ENCODE data around the gene PLRG1.

Gene PLRG1

DNA sequence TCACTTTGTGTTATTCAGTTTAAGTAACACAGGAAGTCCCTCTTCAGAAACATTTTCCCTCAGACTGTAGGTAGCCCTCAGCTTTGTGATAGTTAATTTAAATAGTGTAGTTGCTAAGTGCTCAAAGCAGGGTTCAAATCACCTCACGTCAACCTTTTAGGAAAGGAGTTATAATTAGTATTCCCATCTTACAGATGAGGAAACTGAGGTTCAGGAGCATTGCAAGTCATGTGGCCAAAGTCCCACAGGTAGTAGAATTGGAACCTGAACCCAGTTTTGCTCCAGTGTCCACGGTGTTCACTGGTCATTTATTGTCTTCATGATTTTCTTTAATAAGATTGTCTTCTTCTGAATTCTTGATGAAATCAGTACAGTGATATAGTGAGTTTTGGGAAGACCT, 54.3 kb downstream of the PLRG1 start:
- TF ChIP-seq, protein P1, sequence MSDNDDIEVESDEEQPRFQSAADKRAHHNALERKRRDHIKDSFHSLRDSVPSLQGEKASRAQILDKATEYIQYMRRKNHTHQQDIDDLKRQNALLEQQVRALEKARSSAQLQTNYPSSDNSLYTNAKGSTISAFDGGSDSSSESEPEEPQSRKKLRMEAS (IDR thresholded peaks at IDR 0.05; ENCODE audit: low read depth, low read length): no peak
- TF ChIP-seq, protein P2, sequence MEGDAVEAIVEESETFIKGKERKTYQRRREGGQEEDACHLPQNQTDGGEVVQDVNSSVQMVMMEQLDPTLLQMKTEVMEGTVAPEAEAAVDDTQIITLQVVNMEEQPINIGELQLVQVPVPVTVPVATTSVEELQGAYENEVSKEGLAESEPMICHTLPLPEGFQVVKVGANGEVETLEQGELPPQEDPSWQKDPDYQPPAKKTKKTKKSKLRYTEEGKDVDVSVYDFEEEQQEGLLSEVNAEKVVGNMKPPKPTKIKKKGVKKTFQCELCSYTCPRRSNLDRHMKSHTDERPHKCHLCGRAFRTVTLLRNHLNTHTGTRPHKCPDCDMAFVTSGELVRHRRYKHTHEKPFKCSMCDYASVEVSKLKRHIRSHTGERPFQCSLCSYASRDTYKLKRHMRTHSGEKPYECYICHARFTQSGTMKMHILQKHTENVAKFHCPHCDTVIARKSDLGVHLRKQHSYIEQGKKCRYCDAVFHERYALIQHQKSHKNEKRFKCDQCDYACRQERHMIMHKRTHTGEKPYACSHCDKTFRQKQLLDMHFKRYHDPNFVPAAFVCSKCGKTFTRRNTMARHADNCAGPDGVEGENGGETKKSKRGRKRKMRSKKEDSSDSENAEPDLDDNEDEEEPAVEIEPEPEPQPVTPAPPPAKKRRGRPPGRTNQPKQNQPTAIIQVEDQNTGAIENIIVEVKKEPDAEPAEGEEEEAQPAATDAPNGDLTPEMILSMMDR (IDR thresholded peaks at IDR 0.05; ENCODE audit: low read depth, low read length): no peak
- TF ChIP-seq MYC (IDR thresholded peaks at IDR 0.05; ENCODE audit: low read depth, low read length) (no peak), POLR2A (IDR thresholded peaks at IDR 0.05; ENCODE audit: extremely low read depth, insufficient read length) (no peak)
- no peak overlapping the region for H3K4me3 ChIP-seq (ENCODE audit: low read depth, low read length)
- DNase-seq (ENCODE audit: low read depth): no peak

DNA sequence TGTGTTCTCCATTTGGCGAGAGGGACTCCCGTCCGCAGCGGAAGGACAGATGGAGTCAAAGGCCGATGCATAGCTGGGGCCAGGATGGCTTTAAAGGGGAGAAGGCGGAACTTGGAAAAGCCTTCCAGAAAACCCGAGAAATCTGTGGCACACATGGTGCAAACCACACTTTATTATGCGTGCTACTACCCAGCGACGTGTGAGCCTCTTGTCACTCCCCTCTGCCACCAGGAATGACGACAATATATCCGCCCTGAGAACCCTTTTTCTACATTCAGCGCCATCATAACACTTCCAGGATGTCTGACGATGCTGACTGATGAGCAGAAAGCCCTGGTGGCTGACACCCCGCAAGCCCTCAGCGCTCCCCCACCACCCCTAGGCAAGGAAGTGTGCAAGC, 57.9 kb downstream of the PLRG1 start:
- no peak overlapping the region for H3K4me3 ChIP-seq (ENCODE audit: low read depth, low read length)
- no peak for DNase-seq (ENCODE audit: low read depth)
- no peak for TF ChIP-seq POLR2A (IDR thresholded peaks at IDR 0.05; ENCODE audit: extremely low read depth, insufficient read length)
- TF ChIP-seq, protein P1 (IDR thresholded peaks at IDR 0.05; ENCODE audit: low read depth, low read length): no peak
- TF ChIP-seq MYC (IDR thresholded peaks at IDR 0.05; ENCODE audit: low read depth, low read length): no peak
- TF ChIP-seq, protein P2 (IDR thresholded peaks at IDR 0.05; ENCODE audit: low read depth, low read length): no peak

DNA sequence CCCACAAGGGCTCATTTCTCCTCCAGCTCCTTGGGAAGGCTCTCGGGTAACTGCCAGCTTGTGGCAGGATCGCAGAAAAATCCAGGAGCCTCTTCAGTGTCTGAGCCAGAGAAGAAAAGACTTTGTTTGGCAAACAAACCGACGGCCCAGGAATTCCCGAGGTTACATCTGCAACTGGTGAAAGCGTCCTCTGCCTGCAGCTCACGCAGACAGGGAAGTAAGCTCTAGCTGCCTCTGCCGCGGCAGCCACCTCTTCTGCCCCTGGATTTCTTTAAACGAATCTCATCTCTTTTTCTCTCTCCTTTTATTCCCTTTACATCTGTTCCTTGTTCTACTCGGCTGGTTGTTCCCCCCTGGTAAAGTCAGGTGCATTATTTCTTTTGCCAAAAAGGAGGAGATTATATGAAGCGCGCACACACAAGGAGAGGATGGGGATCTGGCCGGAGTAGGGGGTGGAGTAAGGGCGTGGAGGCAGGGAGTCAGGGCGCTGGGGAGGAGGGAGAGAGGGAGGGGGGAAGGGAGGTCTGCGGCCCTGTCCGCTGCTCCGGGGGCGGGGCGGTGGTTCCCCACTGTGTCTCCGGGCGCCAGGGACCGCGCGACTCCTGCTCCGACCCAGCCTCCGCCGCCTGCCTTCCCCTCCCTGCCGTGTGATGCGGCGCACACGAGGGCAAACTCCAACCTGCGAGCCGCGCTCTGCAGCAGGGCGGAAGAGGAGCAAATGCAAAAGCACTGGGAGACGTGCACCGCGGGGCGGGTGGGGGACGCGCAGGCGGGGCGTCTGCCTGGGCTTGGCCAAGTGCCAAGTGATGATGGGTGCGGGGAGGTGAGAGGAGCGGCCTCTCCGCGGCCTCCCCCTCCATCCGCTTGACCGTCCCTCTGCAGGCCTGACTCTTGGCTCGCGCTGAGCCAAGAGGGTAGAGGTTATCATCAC, 58.6 kb downstream of the PLRG1 start, which contains the start of gene DCHS2:
TSS of gene DCHS2 (minus strand) at position 459 of the 931 bp plus-strand sequence. CDS start at position 15, 444 bp downstream.
- TF ChIP-seq, protein P1 (IDR thresholded peaks at IDR 0.05; ENCODE audit: low read depth, low read length): no peak
- TF ChIP-seq POLR2A (IDR thresholded peaks at IDR 0.05; ENCODE audit: extremely low read depth, insufficient read length) (no peak), MYC (IDR thresholded peaks at IDR 0.05; ENCODE audit: low read depth, low read length) (no peak)
- TF ChIP-seq, protein P2 (IDR thresholded peaks at IDR 0.05; ENCODE audit: low read depth, low read length): no peak
- H3K4me3 ChIP-seq (ENCODE audit: low read depth, low read length): no peak within 1 kb of the TSS
- DNase-seq (ENCODE audit: low read depth): no peak

DNA sequence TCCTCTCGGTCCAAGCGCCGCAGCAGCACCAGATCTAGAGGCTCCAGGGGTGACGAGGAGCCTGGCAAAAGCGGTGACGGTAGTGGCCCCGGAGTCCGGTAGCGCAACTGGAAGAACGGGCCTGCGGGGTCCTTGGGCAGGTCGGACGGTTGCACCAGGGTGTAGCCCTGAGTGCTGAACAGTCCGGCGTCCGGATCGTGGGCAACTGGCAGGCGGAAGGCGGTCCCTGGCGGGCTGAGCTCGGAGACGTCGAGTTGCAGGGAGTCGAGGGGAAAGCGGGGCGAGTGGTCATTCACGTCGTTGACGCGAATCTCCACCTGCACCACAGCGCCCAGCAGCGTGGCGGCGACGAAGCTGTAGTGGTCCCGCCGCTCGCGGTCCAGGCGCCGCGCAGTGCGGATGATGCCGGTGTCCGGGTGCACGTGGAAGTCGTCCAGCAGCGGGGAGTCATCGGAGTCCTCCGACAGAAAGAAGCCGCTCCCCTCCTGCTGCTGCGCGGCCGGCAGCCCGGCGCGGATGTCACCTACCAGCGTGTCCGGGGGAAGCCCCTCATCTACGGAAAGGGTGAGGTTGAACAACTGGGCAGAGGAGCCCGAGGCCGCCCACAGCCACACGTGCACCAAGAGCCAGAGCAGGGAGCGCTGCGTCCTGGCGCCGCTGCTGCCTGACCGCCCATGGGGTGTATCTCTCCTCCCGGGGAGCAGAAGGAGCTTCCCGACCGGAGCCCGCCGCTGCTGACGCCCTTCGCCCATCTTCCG, 59.4 kb downstream of the PLRG1 start:
- TF ChIP-seq MYC (IDR thresholded peaks at IDR 0.05; ENCODE audit: low read depth, low read length): no peak
- TF ChIP-seq, protein P1 (IDR thresholded peaks at IDR 0.05; ENCODE audit: low read depth, low read length): no peak
- TF ChIP-seq, protein P2 (IDR thresholded peaks at IDR 0.05; ENCODE audit: low read depth, low read length): no peak
- no peak for TF ChIP-seq POLR2A (IDR thresholded peaks at IDR 0.05; ENCODE audit: extremely low read depth, insufficient read length)
- H3K4me3 ChIP-seq (ENCODE audit: low read depth, low read length): no peak overlapping the region
- no peak for DNase-seq (ENCODE audit: low read depth)

DNA sequence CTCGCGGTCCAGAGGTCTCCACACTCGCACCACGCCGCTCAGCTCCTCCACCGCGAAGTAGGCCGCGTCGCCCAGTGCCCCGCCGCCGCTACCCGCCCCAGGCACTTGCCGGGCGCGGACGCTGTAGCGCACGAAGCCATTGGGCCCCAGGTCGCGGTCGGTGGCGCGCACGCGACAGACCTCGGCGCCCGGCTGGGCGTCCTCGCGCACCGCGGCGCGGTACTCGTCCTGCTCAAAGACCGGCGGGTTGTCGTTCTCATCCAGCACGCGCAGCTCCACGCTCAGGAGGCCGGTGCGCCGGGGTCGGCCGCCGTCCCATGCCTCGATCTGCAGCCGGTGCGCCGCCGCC, 60.0 kb downstream of the PLRG1 start:
- no peak overlapping the region for H3K4me3 ChIP-seq (ENCODE audit: low read depth, low read length)
- DNase-seq (ENCODE audit: low read depth): no peak
- TF ChIP-seq, protein P2 (IDR thresholded peaks at IDR 0.05; ENCODE audit: low read depth, low read length): no peak
- TF ChIP-seq MYC (IDR thresholded peaks at IDR 0.05; ENCODE audit: low read depth, low read length) (no peak), POLR2A (IDR thresholded peaks at IDR 0.05; ENCODE audit: extremely low read depth, insufficient read length) (no peak)
- TF ChIP-seq, protein P1 (IDR thresholded peaks at IDR 0.05; ENCODE audit: low read depth, low read length): no peak
